GM19455 (cell line): ENCODE measurements around the gene ACSM2A.
"Not testable (repeated sequence)": the region's sequence is repeated elsewhere in the genome, so short reads cannot be mapped to it uniquely, and the experiment has no call there.

Experiments used
- ATAC-seq: cut with Tn5 transposase; IDR thresholded peaks from one replicate; pipeline ENCODE4 v1.9.1; 2021; ENCODE audit not compliant: unreplicated experiment

Gene ACSM2A

DNA sequence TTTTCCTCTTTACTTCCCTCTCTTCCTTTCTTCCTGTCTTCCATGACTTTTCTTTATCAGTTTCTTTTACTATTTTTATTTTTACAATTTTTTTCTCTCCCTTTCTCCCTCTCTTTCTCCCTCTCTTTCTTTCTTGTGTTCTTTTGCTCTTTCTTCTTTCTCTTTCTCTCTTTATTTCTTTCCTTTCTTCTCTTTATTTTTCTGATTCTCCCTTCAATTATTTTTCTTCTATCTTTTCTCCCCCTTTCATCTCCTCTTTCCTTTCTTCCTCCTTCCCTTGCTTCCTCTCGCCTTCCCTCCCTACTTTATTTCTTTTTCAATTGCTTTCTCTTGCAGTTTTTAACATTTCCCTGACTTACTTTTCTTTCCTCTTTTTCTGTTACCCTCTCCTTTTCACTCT, 85.3 kb downstream of the ACSM2A start:
- ATAC-seq, result not testable (repeated sequence)
